Activated T-helper 1 cell treated with anti-CD3 and anti-CD28 coated beads, Interleukin-12 subunit alpha, Interleukin-12 subunit beta, Interleukin-2, Interleukin-4 antibody, amounts not matched to agents 30 ng/mL and 10 ng/mL and 1 ng/mL, durations not matched to agents 14 hours and 24 hours and 36 hours (primary cell): ENCODE results near the gene FILIP1L. TPM values are rescaled to one million over a fixed set of nuclear protein-coding genes. Genes with fewer than 3 reads are reported as not detected.

Experiments
- DNase-seq: peaks from one replicate; pipeline ENCODE4 v3.0.0; 2021; ENCODE audit warnings: low spot score
- H3K27ac Mint-ChIP-seq: one replicate; pipeline ENCODE4 v1.8.0; 2021; ENCODE audit warnings: mild to moderate bottlenecking, mixed read lengths
- H3K27me3 Mint-ChIP-seq: one replicate; pipeline ENCODE4 v1.8.0; 2022; ENCODE audit warnings: mild to moderate bottlenecking, moderate library complexity, mixed read lengths; ENCODE audit not compliant: insufficient read depth
- H3K36me3 Mint-ChIP-seq: one replicate; pipeline ENCODE4 v1.8.0; 2021; ENCODE audit warnings: low read depth, mixed read lengths
- H3K4me1 Mint-ChIP-seq: one replicate; pipeline ENCODE4 v1.8.0; 2021; ENCODE audit warnings: low read depth, mixed read lengths
- H3K4me3 Mint-ChIP-seq: one replicate; pipeline ENCODE4 v1.8.0; 2021; ENCODE audit warnings: mild to moderate bottlenecking, moderate library complexity, mixed read lengths
- H3K9me3 Mint-ChIP-seq: one replicate; pipeline ENCODE4 v1.8.0; 2021; ENCODE audit warnings: mixed read lengths
- intact Hi-C: fragments of 100-400 bp; cut with micrococcal nuclease; formaldehyde crosslinking; loops from one replicate; pipeline ENCODE4 v1.15.1; 2024
- total RNA-seq: library from RNA; stranded (reverse); gene quantifications from 2 replicates; pipeline ENCODE4 v1.2.3, GENCODE V29; 2022

The FILIP1L gene
- total RNA-seq, 1 donor from 2014 or later: 2.9 TPM

DNA sequence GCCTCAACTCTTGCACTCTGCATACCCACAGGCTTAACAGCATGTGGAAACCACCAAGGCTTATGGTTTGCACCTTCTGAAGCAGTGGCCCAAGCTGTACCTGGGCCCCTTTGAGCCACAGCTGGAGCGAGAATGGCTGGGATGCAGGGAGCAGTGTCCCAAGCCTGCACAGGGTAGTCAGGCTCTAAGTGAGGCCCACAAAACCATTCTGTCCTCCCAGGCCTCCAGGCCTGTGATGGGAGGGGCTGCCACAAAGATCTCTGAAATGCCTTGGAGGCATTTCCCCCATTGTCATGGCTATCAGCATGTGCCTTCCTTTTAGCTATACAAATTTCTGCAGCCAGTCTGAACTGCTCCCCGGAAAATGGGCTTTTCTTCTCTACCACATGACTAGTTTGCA lies 309.1 kb downstream of the FILIP1L start:
- no peak overlapping the region for H3K27ac Mint-ChIP-seq
- intact Hi-C loops: no loop called here

DNA sequence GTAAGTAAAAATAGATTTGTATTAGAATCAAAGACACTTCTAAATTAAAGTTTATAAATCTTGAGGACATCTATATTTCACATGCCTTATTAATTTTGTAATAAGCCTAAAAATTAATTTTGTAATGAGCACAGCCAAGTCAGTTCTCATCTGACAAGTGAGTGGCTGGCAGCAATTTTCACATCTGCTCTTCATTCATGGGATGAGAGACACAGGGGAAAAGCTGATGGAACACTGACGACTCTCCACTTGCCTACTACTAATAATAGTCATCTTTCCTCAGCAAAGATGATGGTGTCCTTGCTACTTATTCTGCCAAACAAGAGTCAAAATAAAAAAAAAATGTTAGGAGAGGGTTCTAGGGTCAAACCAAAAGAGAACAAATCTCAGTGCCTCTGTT lies 311.0 kb downstream of the FILIP1L start:
- Mint-ChIP-seq H3K4me1 (no peaks in the 10 kb centered on the region), H3K4me3 (no peak overlapping the region), H3K9me3 (peaks cover 12% of the 10 kb centered on the region), H3K27ac (no peak overlapping the region), H3K27me3 (peaks cover 3% of the 10 kb centered on the region), H3K36me3 (peaks cover 2% of the 10 kb centered on the region)
- DNase-seq: no peak
- intact Hi-C loops: no loop called here

More for the DNA sequence above, 309.1 kb downstream of the FILIP1L start:
- DNase-seq: no peak
- no peaks in the 10 kb centered on the region for H3K4me1 Mint-ChIP-seq
- H3K9me3 Mint-ChIP-seq: peaks cover 12% of the 10 kb centered on the region
- H3K27me3 Mint-ChIP-seq: peaks cover 5% of the 10 kb centered on the region
- H3K4me3 Mint-ChIP-seq: no peak overlapping the region
- H3K36me3 Mint-ChIP-seq: peaks cover 2% of the 10 kb centered on the region

DNA sequence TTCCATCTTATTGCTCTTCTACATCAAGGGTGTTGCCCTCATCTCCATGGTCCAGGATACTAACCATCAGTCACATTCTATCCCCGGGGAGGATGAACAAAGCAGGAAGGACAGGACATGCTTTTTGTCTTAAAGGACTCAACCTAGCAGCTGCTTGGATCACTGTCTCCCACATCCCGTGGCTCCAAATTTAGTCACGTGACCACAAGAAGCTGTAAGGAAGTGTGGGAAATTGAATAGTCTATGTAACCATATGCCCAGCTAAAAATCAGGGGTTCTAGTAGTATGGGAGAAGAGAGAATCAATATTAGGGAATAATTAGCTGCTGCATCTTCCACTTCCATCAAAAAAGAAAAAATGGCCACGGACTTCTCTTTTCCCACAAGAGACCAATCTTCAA lies 314.9 kb downstream of the FILIP1L start:
- Mint-ChIP-seq H3K4me1 (no peaks in the 10 kb centered on the region), H3K27me3 (peaks cover 3% of the 10 kb centered on the region), H3K36me3 (no peaks in the 10 kb centered on the region), H3K27ac (no peak overlapping the region), H3K9me3 (peaks cover 3% of the 10 kb centered on the region), H3K4me3 (no peak overlapping the region)
- intact Hi-C loops: no loop called here
- no peak for DNase-seq

DNA sequence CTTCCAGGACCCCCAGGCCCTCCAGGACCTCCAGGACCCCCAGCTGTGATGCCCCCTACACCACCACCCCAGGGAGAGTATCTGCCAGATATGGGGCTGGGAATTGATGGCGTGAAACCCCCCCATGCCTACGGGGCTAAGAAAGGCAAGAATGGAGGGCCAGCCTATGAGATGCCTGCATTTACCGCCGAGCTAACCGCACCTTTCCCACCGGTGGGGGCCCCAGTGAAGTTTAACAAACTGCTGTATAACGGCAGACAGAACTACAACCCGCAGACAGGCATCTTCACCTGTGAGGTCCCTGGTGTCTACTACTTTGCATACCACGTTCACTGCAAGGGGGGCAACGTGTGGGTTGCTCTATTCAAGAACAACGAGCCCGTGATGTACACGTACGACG lies 318.7 kb downstream of the FILIP1L start:
- Mint-ChIP-seq H3K36me3 (no peaks in the 10 kb centered on the region), H3K27me3 (peaks cover 9% of the 10 kb centered on the region), H3K4me1 (no peaks in the 10 kb centered on the region), H3K27ac (no peak overlapping the region), H3K4me3 (no peak overlapping the region), H3K9me3 (no peaks in the 10 kb centered on the region)
- intact Hi-C loops: no loop called here
- DNase-seq: no peak

DNA sequence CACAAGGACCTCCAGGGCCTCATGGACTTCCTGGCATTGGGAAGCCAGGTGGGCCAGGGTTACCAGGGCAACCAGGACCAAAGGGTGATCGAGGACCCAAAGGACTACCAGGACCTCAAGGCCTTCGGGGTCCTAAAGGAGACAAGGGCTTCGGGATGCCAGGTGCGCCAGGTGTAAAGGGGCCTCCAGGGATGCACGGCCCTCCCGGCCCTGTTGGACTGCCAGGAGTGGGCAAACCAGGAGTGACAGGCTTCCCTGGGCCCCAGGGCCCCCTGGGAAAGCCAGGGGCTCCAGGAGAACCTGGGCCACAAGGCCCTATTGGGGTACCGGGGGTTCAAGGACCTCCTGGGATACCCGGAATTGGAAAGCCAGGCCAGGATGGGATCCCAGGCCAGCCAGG lies 319.8 kb downstream of the FILIP1L start:
- Mint-ChIP-seq H3K27me3 (peaks cover 11% of the 10 kb centered on the region), H3K9me3 (no peaks in the 10 kb centered on the region), H3K27ac (no peak overlapping the region), H3K36me3 (no peaks in the 10 kb centered on the region), H3K4me3 (no peak overlapping the region), H3K4me1 (no peaks in the 10 kb centered on the region)
- intact Hi-C loops: no loop called here
- no peak for DNase-seq

DNA sequence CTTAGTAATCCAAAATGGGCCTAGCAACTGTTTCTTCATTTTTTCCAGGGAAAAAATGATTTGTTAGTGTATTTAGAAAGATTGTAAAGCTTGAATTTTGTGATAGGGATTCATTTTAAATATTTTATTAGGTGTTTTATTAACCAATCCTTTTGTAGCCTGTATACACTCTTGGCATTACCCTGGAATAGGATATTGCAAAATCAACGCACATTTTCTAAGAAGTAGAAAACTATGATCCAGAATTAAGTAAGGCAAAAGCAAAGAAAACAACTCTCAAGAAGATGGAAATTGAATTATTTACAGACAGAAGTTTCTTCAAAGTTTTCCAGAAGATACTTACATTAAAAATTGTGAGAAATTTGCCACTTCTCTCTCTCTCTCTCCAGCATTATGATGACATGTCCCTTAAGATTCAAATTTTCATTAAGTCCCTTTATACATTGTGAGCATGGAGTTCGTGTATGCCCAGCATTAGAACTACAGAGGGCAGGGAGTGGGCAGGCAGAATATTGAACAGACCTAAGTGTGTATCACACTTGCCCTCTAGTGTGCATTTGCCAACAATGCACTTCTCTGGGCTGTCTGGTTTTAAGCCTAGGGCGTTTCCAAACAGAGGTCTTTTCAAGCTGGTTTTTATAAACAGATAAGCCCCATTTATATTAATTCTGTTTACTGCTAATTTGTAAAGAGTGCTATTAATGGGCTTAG lies 325.1 kb downstream of the FILIP1L start:
- Mint-ChIP-seq H3K9me3 (no peaks in the 10 kb centered on the region), H3K36me3 (no peaks in the 10 kb centered on the region), H3K27ac (no peak overlapping the region), H3K4me3 (no peak overlapping the region), H3K27me3 (peaks cover 23% of the 10 kb centered on the region), H3K4me1 (no peaks in the 10 kb centered on the region)
- no peak for DNase-seq
- intact Hi-C loops: no loop called here

Other genes starting within 250 kb of the FILIP1L start
- 18.3 and 19.0 TPM in 2 replicates for gene TBC1D23, start 146.5 kb upstream of the FILIP1L start, total RNA-seq
- gene NIT2, start 220.3 kb upstream of the FILIP1L start, total RNA-seq: 65.9 and 69.5 TPM in 2 replicates